ENCODE measurements around the gene IER5L.

IER5L gene

DNA sequence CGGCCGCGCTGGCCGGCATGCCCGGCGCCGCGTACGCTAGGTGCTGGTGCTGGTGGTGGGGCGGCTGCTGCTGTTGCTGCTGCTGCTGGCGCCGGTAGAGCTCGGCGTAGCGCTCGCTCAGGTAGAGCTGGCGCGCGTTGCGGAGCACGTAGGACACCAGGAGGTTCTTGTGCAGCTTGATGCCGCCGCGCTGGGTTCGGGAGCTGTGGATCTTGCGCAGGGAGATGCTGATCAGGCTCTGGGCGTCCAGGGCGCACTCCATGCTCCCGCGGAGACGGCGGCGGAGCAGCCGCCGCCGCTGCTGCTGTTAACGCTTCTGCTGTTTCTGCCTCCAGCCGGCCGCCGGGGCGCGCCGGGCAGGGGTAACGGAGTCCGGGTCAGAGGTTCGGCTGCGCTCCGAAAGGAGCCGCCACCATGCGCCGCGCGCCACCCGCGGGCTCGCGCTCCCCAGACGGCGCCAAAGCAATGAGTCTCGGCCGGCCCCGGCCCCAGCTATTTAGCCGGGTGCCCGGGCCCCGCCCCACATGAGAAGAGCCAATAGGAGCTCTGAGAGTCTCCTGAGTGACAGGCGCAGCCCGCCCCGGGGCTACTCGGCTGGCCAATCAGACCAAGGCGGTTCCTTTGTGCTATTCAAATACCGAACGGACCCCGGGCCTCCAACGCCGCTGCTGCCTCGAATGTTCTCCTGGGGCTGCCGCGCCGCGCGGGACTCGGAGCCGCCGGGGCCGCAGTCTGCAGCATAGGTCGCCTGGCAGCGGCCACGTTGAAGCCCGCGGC is at the start of gene IER5L:
TSS of gene IER5L (minus strand) at position 471 of the 777 bp plus-strand sequence. CDS start at position 262, 209 bp downstream.
- in situ Hi-C loops (cut with HindIII; ENCODE audit: low sequenced_read_pairs), result no loop called here
- TF ChIP-seq, protein P1, sequence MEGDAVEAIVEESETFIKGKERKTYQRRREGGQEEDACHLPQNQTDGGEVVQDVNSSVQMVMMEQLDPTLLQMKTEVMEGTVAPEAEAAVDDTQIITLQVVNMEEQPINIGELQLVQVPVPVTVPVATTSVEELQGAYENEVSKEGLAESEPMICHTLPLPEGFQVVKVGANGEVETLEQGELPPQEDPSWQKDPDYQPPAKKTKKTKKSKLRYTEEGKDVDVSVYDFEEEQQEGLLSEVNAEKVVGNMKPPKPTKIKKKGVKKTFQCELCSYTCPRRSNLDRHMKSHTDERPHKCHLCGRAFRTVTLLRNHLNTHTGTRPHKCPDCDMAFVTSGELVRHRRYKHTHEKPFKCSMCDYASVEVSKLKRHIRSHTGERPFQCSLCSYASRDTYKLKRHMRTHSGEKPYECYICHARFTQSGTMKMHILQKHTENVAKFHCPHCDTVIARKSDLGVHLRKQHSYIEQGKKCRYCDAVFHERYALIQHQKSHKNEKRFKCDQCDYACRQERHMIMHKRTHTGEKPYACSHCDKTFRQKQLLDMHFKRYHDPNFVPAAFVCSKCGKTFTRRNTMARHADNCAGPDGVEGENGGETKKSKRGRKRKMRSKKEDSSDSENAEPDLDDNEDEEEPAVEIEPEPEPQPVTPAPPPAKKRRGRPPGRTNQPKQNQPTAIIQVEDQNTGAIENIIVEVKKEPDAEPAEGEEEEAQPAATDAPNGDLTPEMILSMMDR (IDR thresholded peaks at IDR 0.05; ENCODE audit: low read depth, low read length), result no peak

DNA sequence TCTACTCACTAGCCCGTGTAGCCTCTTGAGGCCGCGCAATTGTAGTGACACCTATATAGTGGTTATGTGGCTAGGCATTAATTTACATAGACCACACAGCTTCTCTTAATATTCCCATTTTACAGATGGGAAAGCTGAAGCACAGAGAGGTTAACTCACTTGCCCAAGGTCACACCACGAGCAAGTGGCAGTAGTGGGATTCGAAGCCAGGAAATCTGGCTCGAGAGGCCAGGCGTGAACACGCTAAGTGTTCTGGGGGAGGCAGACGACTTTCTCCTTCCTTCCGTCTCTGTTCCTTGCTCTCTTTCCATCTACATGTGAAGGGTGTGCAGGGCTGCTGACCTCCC is 49.8 kb upstream of the IER5L start:
- TF ChIP-seq, protein P1 (IDR thresholded peaks at IDR 0.05; ENCODE audit: low read depth, low read length), result no peak
- no peak overlapping the region for H3K4me3 ChIP-seq (ENCODE audit: low read depth, low read length)
- no peak for DNase-seq (ENCODE audit: low read depth, low spot score)
- in situ Hi-C loops (cut with HindIII; ENCODE audit: low sequenced_read_pairs), result no loop called here

More for the DNA sequence above, at the start of gene IER5L:
- H3K4me3 ChIP-seq (ENCODE audit: low read depth, low read length), result peak within 1 kb of the TSS; percentile 80
- DNase-seq (ENCODE audit: low read depth, low spot score), result peak; percentile 97

DNA sequence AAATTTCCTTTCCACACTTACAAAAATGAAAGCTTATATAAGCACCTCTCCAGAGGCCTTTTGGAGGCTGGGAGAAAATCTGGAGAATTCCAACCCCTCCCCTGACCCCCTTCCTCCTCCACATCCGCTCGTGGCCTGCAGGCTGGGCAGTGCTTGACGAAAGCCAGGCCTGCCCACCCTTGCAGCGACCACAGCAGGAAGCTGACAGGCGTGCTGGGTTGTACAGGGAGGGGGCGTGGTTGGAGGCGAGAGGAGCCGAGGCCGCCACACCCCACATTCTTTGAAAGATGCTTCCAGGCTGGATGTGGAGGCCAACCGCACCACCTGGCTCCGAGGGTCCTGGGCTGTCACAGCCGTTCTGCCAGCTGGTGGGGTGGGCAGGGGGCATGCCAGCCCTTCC is 47.8 kb upstream of the IER5L start:
- H3K4me3 ChIP-seq (ENCODE audit: low read depth, low read length), result no peak overlapping the region
- TF ChIP-seq, protein P1 (IDR thresholded peaks at IDR 0.05; ENCODE audit: low read depth, low read length), result no peak
- in situ Hi-C loops (cut with HindIII; ENCODE audit: low sequenced_read_pairs), result no loop called here
- DNase-seq (ENCODE audit: low read depth, low spot score), result peak; percentile 79

DNA sequence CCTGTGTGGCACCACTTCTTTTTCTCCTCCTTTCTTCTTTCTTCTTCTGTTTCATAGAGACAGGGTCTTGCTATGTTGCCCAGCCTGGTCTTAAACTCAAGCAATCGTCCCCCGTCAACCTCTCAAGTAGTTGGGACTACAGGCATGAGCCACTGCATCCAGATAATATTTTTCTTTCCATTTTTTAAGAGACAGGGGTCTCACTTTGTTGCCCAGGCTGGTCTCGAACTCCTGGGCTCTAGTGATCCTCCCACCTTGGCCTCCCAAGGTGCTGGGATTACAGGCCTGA is 47.4 kb upstream of the IER5L start:
- DNase-seq (ENCODE audit: low read depth, low spot score), result no peak
- TF ChIP-seq, protein P1 (IDR thresholded peaks at IDR 0.05; ENCODE audit: low read depth, low read length), result no peak
- in situ Hi-C loops (cut with HindIII; ENCODE audit: low sequenced_read_pairs), result no loop called here
- H3K4me3 ChIP-seq (ENCODE audit: low read depth, low read length), result no peak overlapping the region

DNA sequence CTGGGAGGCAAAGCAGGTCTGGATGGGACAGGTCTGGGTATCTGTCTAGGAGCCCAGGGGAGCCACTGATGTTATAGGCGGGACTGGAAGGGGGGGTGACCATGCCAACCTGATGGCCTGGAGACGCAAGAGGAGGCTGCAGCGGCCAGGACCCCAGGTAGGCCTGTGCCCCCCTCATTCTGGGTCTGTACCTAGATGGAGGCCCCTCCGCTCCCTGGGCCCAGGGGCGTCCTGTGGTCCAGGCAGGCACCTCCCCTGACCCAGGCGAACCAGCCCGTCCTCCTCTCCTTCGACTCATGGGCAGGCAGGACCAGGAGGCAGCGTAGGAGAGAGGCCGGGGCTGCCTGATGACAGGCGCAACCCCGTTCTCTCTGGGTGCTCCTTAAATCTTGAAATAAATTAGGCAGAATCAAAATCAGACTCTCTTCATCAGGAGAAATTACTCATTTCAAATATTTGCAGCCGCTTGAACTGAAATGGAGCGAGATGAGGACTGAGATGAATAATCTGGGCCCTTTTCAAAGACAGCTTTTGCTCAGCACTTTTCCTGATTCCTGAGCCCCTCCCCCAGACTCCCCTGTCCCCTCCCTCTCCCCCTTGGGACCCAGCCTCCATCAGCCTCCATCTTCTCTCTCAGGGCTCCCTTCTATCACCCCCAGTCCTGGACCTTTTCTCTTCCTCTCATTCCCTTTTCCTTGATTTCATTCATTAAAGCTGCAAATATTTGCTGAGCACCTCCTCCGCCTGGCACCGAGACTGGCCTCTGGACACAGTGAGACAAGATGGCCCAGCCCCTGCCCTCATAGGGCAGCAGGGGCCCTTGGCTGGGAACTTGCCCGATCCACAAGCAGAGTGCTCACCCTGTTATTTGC is 46.8 kb upstream of the IER5L start:
- H3K4me3 ChIP-seq (ENCODE audit: low read depth, low read length), result no peak overlapping the region
- in situ Hi-C loops (cut with HindIII; ENCODE audit: low sequenced_read_pairs), result no loop called here
- DNase-seq (ENCODE audit: low read depth, low spot score), result no peak
- TF ChIP-seq, protein P1 (IDR thresholded peaks at IDR 0.05; ENCODE audit: low read depth, low read length), result no peak

DNA sequence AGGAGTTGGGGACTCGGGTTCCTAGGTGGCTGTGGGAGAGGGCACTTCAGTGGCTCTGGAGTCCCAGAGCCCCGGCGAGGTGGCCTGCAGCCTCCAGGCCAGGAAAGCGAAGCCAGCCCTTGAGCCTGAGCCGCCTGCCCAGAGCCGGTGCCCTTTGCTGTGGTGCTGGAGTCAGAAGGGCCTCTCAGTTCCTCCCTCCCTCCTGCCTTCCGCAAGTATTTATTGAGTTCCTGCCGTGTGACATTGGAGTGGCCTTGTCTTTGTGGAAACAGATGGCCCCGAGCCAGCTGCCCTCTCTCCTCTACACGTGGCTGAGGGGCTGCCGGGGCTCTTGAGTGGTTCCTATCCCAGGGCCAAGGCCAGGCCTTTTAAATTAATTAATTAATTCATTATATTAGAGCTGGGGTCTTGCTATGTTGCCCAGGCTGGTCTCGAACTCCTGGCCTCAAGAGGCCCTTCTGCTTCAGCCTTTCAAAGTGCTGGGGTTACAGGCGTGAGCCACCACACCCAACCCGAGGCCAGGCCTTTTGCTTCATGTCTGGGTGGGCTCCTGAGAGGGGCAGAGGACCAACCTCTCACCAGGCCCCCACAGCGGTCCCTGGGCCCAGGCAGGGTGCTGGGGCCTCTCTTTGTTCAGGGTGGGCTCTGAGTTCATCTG is 45.6 kb upstream of the IER5L start:
- in situ Hi-C loops (cut with HindIII; ENCODE audit: low sequenced_read_pairs), result no loop called here
- TF ChIP-seq, protein P1 (IDR thresholded peaks at IDR 0.05; ENCODE audit: low read depth, low read length), result no peak
- DNase-seq (ENCODE audit: low read depth, low spot score), result no peak
- H3K4me3 ChIP-seq (ENCODE audit: low read depth, low read length), result no peak overlapping the region

Measured in astrocyte of the spinal cord (primary cell).